Brain microvascular endothelial cell (primary cell): ENCODE measurements around the gene RALGAPA2.
A peak's percentile ranks its signal among the peaks of the same experiment; 100 is the strongest.

Source experiments
- DNase-seq: peaks from one replicate; pipeline ENCODE4 v3.0.0-alpha.2; 2020
- H3K27ac ChIP-seq: fragments of 250-450 bp; sonication (Bioruptor Pico); 2 replicates; pipeline ENCODE4 v1.5.1; 2020; ENCODE audit warnings: mild to moderate bottlenecking, moderate library complexity
- H3K27me3 ChIP-seq: fragments of 250-450 bp; sonication (Bioruptor Pico); replicated peaks from 2 replicates; pipeline ENCODE4 v1.5.1; 2020; ENCODE audit warnings: mild to moderate bottlenecking
- H3K36me3 ChIP-seq: fragments of 250-450 bp; sonication (Bioruptor Pico); replicated peaks from 2 replicates; pipeline ENCODE4 v1.5.1; 2020; ENCODE audit warnings: mild to moderate bottlenecking
- H3K4me3 ChIP-seq: 2 replicates; pipeline ENCODE4 v1.5.1; 2011; ENCODE audit warnings: low read depth, mild to moderate bottlenecking, control low read depth, low read length, moderate library complexity
- CTCF ChIP-seq: IDR thresholded peaks from 2 replicates; pipeline ENCODE4 v1.5.1; 2011; ENCODE audit warnings: low read depth, mild to moderate bottlenecking, moderate library complexity, low read length, control low read depth, inconsistent platforms; ENCODE audit errors: missing control alignments
- in situ Hi-C: cut with HindIII; loops from 2 replicates; pipeline ENCODE4 v1.10.0; 2017; ENCODE audit warnings: low sequenced_read_pairs, low pct_ligation_motif_present

RALGAPA2 gene

GRCh38 chr20:20680991-20681508, 31.4 kb downstream of the RALGAPA2 start:
- H3K27me3 ChIP-seq = no peaks in the 10 kb centered on the region
- no peak for DNase-seq
- H3K27ac ChIP-seq = no peak overlapping the region
- H3K36me3 ChIP-seq = no peaks in the 10 kb centered on the region
- H3K4me3 ChIP-seq = no peak overlapping the region
- in situ Hi-C loops = no loop called here
- TF ChIP-seq CTCF = no peak

GRCh38 chr20:20679316-20679715, 33.1 kb downstream of the RALGAPA2 start:
- Histone ChIP-seq H3K36me3 (no peaks in the 10 kb centered on the region), H3K27me3 (no peaks in the 10 kb centered on the region), H3K27ac (no peak overlapping the region), H3K4me3 (no peak overlapping the region)
- DNase-seq = no peak
- TF ChIP-seq CTCF = no peak
- in situ Hi-C loops = no loop called here

- in situ Hi-C loops = no loop called here
- H3K4me3 ChIP-seq = no peak overlapping the region
- no peak for TF ChIP-seq CTCF
- no peak for DNase-seq
- H3K27ac ChIP-seq = no peak overlapping the region
- no peaks in the 10 kb centered on the region for H3K27me3 ChIP-seq
- H3K36me3 ChIP-seq = no peaks in the 10 kb centered on the region
Measured at GRCh38 chr20:20677186-20677585, 35.3 kb downstream of the RALGAPA2 start.

GRCh38 chr20:20668639-20669038, 43.8 kb downstream of the RALGAPA2 start:
- in situ Hi-C loops = no loop called here
- Histone ChIP-seq H3K36me3 (no peaks in the 10 kb centered on the region), H3K27me3 (no peaks in the 10 kb centered on the region), H3K27ac (no peak overlapping the region), H3K4me3 (no peak overlapping the region)
- TF ChIP-seq CTCF = no peak
- DNase-seq = peak; percentile 26

- Histone ChIP-seq H3K36me3 (no peaks in the 10 kb centered on the region), H3K27me3 (no peaks in the 10 kb centered on the region), H3K4me3 (no peak overlapping the region), H3K27ac (no peak overlapping the region)
- no peak for TF ChIP-seq CTCF
- DNase-seq = no peak
- in situ Hi-C loops = no loop called here
Measured at GRCh38 chr20:20666359-20666758, 46.1 kb downstream of the RALGAPA2 start.

GRCh38 chr20:20665606-20666332, 46.7 kb downstream of the RALGAPA2 start:
- TF ChIP-seq CTCF = no peak
- Histone ChIP-seq H3K4me3 (no peak overlapping the region), H3K36me3 (no peaks in the 10 kb centered on the region), H3K27ac (no peak overlapping the region), H3K27me3 (no peaks in the 10 kb centered on the region)
- in situ Hi-C loops = no loop called here
- no peak for DNase-seq
